Glomerular endothelial cell (primary cell): Measurements from ENCODE around the gene RBM12. TPM values are rescaled to one million over a fixed set of nuclear protein-coding genes. Genes with fewer than 3 reads are reported as not detected.

Experiments used
- DNase-seq: peaks from one replicate; pipeline ENCODE4 v3.0.0-alpha.2; 2011; ENCODE audit warnings: low read depth, low spot score; ENCODE audit errors: extremely low read depth
- total RNA-seq: library from RNA; depleted of rRNA; stranded (reverse); fragments of >200 nt; gene quantifications from 2 replicates; pipeline ENCODE4 v1.2.3, GENCODE V29; 2015

Gene RBM12
- total RNA-seq, 1 donor from 2014 or later: 47.3 TPM

DNA sequence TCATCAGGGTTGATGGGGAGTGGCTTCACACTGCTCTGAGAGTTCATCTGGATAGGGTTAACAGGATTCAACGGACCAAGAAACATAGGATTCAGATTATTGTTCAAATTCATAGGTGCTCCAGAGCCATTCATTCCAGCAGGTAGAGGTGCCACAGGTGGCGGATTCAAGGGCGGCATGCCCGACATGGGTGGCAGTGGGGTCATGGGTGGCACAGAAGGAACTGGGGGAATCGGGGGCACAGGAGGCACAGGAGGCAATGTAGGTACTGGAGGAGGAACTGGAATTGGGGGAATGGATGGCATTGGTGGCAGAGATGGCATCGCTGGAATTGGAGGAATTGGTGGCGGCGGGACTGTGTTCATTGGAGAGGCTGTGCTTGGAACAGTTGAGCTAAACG lies 10.3 kb downstream of the RBM12 start:
- no peak for DNase-seq

DNA sequence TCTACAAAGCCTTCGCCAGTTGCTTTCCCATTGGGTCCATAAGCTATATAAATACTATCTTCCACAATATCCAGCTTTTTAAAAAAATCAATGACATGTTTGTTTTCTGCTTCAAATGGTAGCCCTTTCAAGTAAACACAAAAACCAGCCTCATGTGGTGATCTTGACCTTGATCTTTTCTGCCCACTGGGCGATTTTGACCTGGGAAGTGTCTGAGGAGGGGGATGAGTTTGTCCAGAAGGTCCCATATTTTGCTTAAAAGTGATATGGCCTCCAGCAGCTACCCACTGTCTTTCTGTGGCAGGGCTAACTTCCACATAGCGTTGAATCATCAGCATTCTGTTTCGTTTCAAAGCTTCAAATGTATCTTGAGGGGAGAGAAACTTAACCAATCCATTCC lies 10.8 kb downstream of the RBM12 start:
- DNase-seq: no peak

DNA sequence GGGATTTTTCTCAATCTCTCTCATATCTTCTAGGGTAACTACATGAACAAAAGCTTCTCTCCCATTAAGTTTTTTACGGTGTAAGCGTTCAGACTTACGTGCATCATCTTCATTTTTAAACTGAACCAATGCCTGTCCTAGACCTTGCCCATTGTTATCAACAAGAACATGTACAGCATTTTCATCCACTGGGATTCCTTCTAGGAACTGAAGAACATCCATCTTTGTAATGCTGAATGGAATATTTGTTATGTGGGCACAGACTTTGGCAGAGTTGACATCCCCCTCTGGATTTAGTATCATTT lies 11.3 kb downstream of the RBM12 start:
- DNase-seq: no peak

DNA sequence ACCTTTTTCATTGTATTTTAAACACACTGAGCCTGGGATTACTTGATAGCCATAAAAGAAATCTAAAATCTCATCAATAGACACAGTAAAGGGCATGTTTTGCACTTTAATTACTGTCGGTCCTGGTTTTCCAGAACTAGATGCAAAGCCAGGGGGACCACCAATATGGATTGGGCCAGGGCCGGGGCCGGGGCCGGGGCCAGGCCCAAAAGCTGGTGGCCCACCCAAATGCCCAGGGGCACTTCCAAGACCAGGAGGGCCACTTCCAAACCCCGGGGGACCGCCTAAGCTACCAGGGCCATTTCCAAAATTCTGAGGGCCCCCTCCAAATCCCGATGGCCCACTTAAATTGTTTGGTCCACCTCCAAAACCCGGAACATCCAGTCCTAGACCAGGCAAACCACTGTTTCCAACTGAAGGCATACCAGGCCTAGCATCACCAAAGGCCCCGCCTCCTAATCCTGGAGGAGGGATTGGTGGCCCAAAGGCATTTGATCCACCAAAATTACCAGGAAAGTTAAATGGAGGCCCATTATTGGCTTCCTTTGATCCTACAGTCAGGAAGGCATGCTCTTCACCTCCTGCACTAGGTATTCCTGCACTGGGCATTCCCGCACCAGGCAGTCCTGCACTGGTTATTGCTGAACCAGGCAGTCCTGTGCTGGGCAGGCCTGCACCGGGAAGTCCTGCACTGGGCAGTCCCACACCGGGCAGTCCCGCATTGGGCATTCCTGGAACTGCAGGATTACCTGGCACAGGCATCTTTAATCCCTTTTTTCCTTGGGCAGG lies 11.9 kb downstream of the RBM12 start:
- DNase-seq: no peak

DNA sequence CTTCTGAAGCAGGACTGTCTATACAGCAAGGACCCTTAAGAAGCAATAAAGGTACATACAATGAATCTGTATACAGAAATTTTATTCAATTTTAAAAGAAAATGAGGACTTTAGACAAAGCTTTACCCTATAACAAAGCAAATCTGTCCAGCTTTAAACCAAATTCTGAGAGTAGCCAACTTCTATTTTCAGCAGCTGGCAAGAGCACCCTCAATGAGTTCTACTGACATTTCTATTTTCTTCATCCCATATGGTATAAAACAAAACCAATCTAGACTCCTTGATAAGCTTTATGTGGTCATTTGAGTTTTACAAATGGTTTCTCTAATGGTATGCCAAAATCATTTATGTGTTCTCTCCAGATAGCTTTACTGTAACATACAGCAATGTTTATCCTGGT lies 12.7 kb downstream of the RBM12 start:
- DNase-seq: no peak

DNA sequence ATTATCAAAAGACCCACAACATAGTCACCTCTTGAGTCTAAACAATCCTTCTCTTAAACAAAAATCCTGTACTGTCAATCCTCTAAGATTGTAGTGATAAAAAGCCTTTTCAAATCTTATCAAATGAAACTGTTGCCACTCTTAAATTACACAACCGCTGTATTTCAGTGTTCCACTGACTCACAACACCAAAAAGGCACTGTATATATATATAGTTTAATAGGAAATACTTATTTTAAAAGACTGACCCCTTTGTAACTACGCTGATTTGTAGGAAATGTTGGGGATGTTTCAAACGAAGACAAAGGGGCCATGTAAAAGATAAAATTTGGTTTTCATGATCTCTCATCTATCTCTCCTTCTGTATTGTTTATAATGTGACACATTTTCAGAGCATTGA lies 14.1 kb downstream of the RBM12 start:
- no peak for DNase-seq

DNA sequence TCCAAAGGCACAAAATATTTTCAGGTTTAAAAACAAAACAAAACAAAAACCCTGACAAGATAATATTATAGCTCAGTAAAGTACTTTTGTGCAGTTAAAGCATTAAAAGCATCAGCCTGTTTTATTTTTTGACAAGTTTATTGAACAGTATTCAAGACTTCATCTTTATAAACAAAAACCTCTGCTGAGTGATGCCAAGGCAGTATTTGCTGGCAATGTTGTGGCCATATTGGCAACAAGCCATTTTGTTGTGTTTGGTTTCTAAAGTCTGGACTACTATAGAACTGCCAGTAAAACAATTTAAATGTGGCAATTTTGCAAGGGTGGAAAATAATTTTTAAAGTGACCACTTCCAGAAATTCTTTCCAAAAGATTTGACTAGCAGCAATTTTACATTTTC lies 15.9 kb downstream of the RBM12 start:
- no peak for DNase-seq

DNA sequence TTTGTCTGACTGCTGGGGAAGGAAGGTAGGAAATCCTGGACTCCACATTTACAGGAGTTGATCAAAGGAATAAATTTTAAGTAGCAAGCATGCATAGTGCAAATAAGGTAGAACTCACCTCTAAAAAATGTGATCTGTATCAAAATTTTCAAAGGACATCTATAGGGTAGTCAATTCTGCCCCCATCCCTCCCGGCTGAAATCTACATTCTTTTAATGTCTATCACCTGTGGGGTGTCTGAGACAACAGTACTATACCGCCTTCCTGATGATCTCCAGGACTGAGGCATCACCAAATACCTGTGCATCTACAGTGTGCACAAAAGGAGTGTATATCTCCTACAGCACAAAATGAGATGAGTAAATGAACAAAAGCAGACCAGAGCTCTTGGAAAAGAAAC lies 19.9 kb downstream of the RBM12 start:
- no peak for DNase-seq

DNA sequence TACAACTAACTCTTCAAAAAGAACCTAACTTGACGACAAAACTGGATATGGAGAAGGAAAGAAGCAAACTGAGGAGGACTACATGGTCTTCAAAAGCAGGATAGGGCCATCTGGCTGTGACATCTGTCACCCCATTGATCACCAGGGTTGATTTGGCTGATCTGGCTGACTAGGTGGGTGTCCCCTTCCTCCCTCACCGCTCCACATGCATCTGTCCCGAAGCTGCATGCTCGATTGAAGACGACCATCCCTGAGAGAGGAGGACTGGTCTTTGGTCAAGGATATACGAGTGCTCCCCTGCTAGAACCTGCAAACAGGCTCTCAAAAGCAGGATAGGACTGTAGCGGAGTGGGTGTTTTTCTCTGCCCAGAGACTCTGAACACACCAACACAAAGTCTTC lies 21.7 kb downstream of the RBM12 start:
- DNase-seq: no peak

DNA sequence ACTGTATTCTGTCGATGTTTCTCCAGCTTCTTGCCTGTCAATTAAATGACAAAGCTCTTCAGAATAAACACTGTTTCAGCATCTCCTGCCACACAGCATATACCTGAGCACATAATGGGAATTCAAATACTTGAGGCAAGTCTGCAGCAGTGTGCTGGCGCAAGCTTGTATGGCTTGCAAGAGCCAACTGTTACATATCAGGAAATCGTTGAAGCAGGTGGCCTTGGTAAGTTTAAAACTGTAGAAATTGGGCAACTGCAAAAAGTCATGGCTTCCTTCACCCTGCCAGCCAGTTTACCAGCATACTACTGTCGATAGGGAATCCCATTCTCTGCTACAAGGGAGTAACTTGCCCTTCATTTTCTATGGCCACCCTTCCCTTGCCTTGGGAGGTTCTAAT lies 23.0 kb downstream of the RBM12 start:
- no peak for DNase-seq

DNA sequence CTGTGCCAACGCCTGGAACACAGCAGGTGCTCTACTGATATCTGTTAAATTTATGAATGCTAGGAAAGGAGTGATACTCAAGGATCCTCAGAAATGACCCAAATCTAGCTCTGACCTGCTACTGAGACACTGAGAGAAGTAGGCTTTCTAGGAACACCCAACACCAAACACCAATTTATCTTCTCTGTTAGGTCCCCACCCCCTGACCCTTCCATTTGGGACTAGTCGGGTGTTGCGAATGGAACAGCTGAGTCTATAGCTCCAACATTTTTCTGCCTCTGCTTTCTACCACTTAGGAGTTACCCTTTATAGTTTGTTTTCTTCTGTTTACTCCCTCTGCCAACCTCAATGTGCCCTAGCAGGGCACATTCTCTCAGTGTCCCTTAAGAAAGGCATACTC lies 24.0 kb downstream of the RBM12 start:
- DNase-seq: no peak

DNA sequence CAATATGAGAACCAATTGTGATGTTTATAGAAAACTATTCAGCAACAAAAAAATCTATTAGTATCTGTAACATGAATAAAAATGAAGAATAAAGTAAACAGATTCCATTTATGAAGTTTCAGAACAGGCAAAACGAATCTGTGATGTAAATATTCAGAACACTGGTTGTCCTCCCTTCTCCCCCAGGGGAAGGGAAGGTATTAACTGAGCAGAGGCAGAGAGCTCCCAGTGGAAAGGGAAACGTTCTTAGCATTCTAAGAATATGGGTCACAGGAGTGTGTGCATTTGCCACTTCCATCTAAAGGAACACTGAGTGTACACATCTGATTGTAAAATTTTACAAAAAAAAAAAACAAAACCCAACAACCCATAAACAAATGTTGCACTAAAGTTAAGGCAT lies 25.9 kb downstream of the RBM12 start:
- no peak for DNase-seq

DNA sequence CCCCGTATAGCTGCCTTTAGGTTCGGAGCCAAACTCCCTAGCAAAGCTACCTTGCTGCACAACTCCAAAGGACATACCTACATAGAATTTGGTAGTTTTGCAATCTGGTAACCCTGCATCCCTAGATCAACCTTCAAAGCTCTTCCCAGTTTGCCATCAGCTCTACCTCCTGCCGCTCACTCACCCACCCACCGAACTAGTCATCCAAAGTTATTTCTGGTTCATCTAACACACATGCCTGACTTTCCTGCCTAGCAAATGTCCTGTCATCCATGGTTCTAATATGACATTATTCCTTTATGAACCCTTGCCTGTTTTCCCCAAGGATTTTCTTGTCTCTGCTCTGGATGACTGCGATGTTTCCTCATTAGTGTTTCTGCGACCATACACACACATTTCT lies 27.4 kb downstream of the RBM12 start:
- no peak for DNase-seq

DNA sequence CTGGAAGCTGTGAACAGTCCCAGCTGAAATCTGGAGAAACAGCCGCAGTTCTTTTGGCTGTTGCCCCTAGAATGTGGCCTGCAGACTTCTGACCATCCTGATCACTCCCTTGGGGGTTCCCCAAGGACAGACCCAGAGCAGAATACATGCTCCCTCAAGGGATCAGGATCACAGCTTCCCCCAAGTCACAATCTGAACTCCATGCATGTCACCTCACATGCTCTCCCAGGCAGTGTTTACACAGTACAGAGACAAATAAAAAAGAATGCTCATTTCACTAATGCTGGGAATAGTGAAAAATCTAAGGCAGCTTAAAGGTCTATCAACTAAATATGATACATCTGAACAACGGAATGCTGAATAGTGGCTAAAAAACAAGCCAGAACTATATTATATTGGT lies 28.6 kb downstream of the RBM12 start:
- no peak for DNase-seq

DNA sequence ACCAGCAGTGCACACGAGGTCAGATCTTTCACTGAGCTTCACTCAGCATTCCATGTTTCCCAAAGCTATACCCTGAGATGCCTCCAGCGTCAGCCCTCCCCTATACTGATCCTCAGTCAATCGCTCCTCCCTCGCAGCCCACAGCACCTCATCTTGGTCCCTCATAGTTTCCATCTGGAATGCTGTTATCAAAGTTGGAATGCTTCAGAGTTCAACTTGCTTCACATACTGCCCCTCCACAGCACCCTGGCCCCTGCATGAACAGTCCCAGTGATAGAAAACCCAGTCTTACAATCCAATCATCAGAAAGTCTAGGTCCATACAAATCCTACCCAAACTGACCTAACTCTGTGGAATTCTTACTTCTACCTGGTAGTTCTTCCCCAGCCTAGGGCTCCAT lies 29.0 kb downstream of the RBM12 start:
- DNase-seq: no peak

DNA sequence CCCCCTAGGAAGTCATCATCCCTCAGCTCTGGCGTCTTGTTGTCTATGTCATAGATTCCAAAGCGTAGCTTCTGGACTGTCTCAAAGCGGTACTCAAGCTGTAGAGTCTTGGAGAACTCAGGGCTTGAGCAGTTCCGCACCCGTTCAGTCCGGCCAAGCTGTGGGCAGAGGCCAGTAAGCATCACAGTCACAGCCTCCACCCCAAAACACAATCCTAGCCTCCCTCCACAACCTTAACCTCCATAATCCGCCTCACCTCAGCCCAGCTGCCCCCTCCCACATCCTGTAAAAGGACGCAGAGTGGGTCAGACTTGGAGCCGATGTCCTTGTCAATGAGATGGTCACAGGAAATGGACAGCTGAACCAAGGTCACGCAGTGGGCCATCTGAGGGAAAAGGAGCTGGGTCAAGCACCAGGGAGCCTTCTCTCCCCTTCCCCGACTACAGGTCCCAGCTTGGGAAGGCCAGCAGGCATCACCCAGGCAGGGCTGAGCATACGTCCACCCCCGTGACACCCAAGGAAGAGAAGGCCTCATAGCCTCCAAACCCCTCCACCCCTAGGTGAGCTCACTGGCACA lies 32.1 kb downstream of the RBM12 start:
- DNase-seq: no peak

DNA sequence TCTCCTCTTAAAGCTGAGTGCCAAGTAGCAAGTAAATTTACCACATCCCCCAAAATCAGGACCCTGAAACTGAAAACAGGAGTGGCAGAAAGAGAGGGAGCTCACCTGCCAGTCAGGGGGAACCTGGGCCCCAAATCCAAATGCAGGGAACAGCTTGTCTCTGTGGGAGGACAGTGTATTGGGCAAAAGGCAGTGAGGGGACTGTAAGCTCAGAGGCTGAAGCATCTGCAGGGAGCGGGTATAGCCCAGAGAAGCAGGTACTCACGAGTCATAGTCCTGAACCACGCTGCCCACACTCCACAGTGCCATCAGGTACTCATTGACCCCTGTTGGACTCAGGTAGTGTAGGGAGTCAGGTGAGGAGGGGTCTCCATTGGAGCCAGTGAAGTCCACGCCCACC lies 34.1 kb downstream of the RBM12 start:
- DNase-seq: no peak

DNA sequence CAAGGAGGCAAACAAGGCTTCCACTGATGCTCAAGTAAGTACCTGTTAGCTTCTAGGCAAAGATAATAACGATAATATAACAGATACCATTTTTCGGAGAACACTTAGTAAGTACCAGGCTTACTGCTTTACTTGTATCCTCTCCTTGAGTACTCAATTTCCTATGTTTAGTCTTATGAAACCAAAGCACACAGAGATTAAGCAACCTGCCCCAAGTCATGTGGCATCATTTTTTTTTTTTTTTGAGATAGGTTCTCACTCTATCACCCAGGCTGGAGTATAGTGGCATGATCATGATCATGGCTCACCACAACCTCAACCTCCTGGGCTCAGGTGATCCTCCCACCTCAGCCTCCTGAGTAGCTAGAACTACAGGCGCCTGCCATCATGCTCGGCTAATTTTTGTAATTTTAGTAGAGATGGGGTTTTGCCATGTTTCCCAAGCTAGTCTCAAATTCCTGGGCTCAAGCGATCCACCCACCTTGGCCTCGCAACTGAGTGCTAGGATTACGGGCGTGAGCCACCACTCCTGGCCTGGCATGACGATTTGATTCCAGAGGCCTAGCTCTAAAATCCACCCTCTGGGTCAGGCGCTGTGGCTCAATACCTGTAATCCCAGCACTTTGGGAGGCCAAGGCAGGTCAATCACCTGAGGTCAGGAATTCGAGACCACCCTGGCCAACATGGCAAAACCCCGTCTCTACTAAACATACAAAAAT lies 35.1 kb downstream of the RBM12 start:
- no peak for DNase-seq

DNA sequence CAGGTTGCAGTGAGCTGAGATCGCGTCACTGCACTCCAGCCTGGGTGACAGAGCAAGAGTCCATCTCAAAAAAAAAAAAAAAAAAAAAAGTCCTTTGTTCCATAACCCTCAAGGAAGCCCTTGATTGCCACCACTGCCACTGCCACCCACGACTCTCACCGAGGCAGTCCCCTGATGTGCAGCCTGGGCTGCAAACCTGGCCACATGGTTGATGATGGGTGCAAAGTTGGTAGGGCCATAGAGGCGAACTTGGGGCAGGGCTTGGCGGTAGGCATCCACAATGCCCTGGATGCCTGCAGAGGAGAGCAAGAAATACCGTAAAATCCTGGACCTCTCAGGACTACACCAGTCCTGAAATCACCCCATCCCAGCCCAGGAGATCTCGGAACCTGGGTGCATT lies 37.6 kb downstream of the RBM12 start:
- DNase-seq: no peak

DNA sequence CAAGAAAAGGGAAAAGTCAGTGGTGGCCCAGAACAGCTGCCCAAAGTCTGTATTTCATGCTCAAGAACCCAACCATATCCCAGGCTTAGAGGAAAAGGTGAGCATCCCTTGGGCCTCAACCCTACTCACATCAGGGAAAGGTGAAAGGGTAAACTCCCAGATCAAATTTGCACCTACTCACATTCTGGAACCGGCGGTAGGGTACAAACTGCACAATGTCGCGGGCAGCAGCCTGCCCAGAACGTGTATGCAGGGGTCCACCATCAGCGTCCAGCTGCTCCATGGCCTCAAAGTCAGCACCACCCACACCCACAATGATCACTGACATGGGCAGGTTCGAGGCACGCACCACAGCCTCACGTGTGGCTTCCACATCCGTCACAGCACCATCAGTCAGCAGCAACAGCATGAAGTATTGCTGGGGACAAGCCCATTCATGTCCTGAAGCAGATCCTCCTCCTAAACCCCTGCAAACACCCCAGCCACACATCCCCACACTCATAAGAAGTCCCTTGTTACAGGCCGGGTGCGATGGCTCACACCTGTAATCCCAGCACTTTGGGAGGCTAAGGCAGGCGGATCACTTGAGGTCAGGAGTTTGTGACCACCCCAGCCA lies 38.2 kb downstream of the RBM12 start:
- DNase-seq: no peak

DNA sequence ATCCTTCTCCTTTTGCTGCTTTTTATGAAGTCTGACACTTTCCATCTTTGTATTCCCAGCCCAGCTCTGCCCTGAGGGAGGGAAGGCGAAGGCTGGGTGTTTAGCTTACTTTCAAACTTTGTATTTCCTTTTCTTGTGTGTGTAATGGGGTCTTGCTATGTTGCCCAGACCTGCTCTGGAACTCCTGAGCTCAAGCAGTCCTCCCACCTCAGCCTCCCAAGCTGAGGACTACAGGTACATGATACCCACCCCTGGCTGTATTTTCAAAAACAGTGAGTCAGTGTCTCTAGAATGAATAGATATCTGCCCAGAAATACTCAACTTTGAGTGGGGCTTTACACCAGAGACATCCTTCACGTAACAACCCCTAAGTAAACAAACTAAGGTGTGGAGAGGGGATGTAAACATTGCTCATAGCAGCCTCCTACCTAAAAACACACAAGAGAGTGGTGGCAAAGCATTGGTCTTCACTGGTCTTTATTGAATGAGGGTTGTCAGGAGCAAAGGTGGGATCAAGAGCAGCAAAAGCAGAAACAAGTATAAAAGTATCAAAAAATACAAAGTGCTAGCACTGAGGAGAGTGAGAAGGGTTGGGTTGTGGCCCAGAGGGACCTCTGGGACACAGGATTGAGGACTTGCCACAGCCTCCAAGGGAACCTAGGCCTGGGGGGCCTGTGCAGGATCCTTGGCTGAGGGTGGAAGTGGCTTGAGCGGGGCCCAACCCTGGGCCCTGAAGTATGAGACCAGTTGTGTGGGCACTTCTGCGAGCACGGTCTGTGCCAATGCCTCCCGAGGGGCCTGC lies 38.9 kb downstream of the RBM12 start:
- no peak for DNase-seq
